Ishikawa (cell line): ENCODE measurements around the gene EXOC3L4.

Experiments
- CEBPB ChIP-seq: IDR thresholded peaks from 2 replicates; pipeline ENCODE4 v1.6.1; 2012
- CREB1 ChIP-seq: IDR thresholded peaks from 2 replicates; pipeline ENCODE4 v1.6.1; 2012; ENCODE audit warnings: low read depth
- EGR1 ChIP-seq: IDR thresholded peaks from 2 replicates; pipeline ENCODE4 v1.6.1; 2012
- EP300 ChIP-seq: IDR thresholded peaks from 2 replicates; pipeline ENCODE4 v1.6.1; 2012; ENCODE audit warnings: borderline replicate concordance
- FOXM1 ChIP-seq: IDR thresholded peaks from 2 replicates; pipeline ENCODE4 v1.6.1; 2012; ENCODE audit warnings: low read depth, borderline replicate concordance
- NFIC ChIP-seq: IDR thresholded peaks from 2 replicates; pipeline ENCODE4 v1.6.1; 2012
- RAD21 ChIP-seq: IDR thresholded peaks from 2 replicates; pipeline ENCODE4 v1.6.1; 2012; ENCODE audit warnings: low read depth
- REST ChIP-seq: IDR thresholded peaks from 2 replicates; pipeline ENCODE4 v1.6.1; 2012; ENCODE audit warnings: low read depth, mild to moderate bottlenecking
- TAF1 ChIP-seq: IDR thresholded peaks from 2 replicates; pipeline ENCODE4 v1.6.1; 2012; ENCODE audit warnings: low read depth, mild to moderate bottlenecking
- TCF12 ChIP-seq: IDR thresholded peaks from 2 replicates; pipeline ENCODE4 v1.6.1; 2012; ENCODE audit warnings: low read depth
- TEAD4 ChIP-seq: IDR thresholded peaks from 2 replicates; pipeline ENCODE4 v1.6.1; 2012
- YY1 ChIP-seq: IDR thresholded peaks from 2 replicates; pipeline ENCODE4 v1.6.1; 2012; ENCODE audit warnings: low read depth
- ZBTB7A ChIP-seq: IDR thresholded peaks from 2 replicates; pipeline ENCODE4 v1.6.1; 2012; ENCODE audit warnings: low read depth
- TF ChIP-seq, protein P1 (sequence below): IDR thresholded peaks from 2 replicates; pipeline ENCODE4 v1.6.1; 2012
- TF ChIP-seq, protein P2 (sequence below): IDR thresholded peaks from 2 replicates; pipeline ENCODE4 v1.6.1; 2012

Gene EXOC3L4

GRCh38 chr14:103066399-103066798 lies 28.1 kb upstream of the EXOC3L4 start:
- no peak for TF ChIP-seq CEBPB
- TF ChIP-seq EP300 = peak; percentile 50

DNA sequence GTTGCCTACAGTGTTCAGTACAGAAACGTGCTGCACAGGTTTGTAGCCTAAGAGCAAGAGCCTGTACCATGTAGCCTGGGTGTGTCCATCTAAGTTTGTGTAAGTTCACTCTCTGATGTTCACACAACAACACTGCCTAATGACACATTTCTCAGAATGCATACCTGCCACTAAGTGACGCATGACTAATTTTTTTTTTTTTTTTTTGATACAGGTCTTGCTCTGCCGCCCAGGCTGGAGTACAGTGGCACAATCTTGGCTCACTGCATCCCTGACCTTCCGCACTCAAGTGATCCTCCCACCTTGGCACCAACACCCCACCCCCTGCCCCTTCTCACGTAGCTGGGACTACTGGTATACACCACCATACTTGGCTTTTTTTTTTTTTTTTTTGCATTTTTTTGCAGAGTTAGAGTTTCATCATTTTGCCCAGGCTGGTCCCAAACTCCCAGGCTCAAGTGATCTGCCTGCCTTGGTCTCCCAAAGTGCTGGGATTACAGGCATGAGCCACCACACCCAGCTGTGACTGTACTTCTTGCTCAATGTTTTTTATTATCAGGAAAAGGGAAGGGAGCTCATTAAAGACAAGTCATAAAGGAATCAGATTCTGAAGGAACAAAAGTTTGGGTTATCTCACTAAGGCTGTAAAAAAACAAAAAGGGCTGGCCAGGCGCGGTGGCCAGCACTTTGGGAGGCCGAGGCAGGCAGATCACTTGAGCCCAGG lies 27.1 kb upstream of the EXOC3L4 start:
- peak; percentile 74 for TF ChIP-seq CEBPB
- TF ChIP-seq, protein P1, sequence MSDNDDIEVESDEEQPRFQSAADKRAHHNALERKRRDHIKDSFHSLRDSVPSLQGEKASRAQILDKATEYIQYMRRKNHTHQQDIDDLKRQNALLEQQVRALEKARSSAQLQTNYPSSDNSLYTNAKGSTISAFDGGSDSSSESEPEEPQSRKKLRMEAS = peak; percentile 61
- peak; percentile 27; the same call in 1 of the 2 replicates for TF ChIP-seq YY1
- peak; percentile 91 for TF ChIP-seq TEAD4
- peak; percentile 75 for TF ChIP-seq TCF12
- no peak for TF ChIP-seq CREB1
- TF ChIP-seq, protein P2, sequence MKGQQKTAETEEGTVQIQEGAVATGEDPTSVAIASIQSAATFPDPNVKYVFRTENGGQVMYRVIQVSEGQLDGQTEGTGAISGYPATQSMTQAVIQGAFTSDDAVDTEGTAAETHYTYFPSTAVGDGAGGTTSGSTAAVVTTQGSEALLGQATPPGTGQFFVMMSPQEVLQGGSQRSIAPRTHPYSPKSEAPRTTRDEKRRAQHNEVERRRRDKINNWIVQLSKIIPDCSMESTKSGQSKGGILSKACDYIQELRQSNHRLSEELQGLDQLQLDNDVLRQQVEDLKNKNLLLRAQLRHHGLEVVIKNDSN = 0 out of 2 replicates have a peak, but pooled peaks have one; percentile 15
- no peak for TF ChIP-seq RAD21
- TF ChIP-seq ZBTB7A = no peak
- TF ChIP-seq EP300 = peak; percentile 90
- no peak for TF ChIP-seq TAF1
- no peak for TF ChIP-seq EGR1
- TF ChIP-seq REST = no peak
- TF ChIP-seq NFIC = peak; percentile 94
- peak; percentile 68; the same call in 1 of the 2 replicates for TF ChIP-seq FOXM1

GRCh38 chr14:103068351-103069073 lies 26.0 kb upstream of the EXOC3L4 start:
- TF ChIP-seq ZBTB7A (no peak), EP300 (no peak), TCF12 (no peak), REST (no peak), NFIC (no peak), FOXM1 (no peak), TAF1 (no peak), RAD21 (no peak)

- TF ChIP-seq TEAD4 (no peak), ZBTB7A (no peak)
These were observed 24.2 kb upstream of the EXOC3L4 start for GRCh38 chr14:103070263-103070885.

GRCh38 chr14:103070971-103071542 lies 23.5 kb upstream of the EXOC3L4 start:
- TF ChIP-seq TAF1 = no peak
- no peak for TF ChIP-seq ZBTB7A
- no peak for TF ChIP-seq EGR1
- no peak for TF ChIP-seq NFIC
- no peak for TF ChIP-seq EP300
- TF ChIP-seq TEAD4 = no peak
- TF ChIP-seq, protein P2 = no peak
- TF ChIP-seq YY1 = no peak
- TF ChIP-seq CEBPB = no peak
- TF ChIP-seq REST = no peak
- no peak for TF ChIP-seq FOXM1
- TF ChIP-seq CREB1 = no peak
- TF ChIP-seq RAD21 = no peak
- TF ChIP-seq, protein P1 = no peak
- TF ChIP-seq TCF12 = no peak
